Epithelial cell of prostate (primary cell): ENCODE data around the gene QSOX2.
"Not testable (repeated sequence)": the region's sequence is repeated elsewhere in the genome, so short reads cannot be mapped to it uniquely, and the experiment has no call there.

Experiments
- DNase-seq: peaks from one replicate; pipeline ENCODE4 v3.0.0-alpha.2; 2011; ENCODE audit warnings: low read depth, low spot score
- H3K27ac ChIP-seq: fragments of 450-650 bp; 2 replicates; pipeline ENCODE4 v1.5.1; 2017; ENCODE audit warnings: mild to moderate bottlenecking

The QSOX2 gene

GRCh38 chr9:136267261-136268111 is 21.9 kb upstream of the QSOX2 start:
- DNase-seq = no peak
- no peak overlapping the region for H3K27ac ChIP-seq

- not testable (repeated sequence) for H3K27ac ChIP-seq, DNase-seq
These were observed 21.0 kb upstream of the QSOX2 start for GRCh38 chr9:136266641-136267040.

- no peak overlapping the region for H3K27ac ChIP-seq
- DNase-seq = no peak
These were observed 20.1 kb upstream of the QSOX2 start for GRCh38 chr9:136265561-136266355.

GRCh38 chr9:136264441-136265405 is 19.1 kb upstream of the QSOX2 start:
- no peak overlapping the region for H3K27ac ChIP-seq
- DNase-seq = no peak

- H3K27ac ChIP-seq = no peak overlapping the region
- no peak for DNase-seq
These were observed 18.4 kb upstream of the QSOX2 start for GRCh38 chr9:136264031-136264430.

- no peak overlapping the region for H3K27ac ChIP-seq
- no peak for DNase-seq
These were observed 17.1 kb upstream of the QSOX2 start for GRCh38 chr9:136262671-136263178.

GRCh38 chr9:136261686-136262430 is 16.2 kb upstream of the QSOX2 start:
- H3K27ac ChIP-seq = no peak overlapping the region
- no peak for DNase-seq

- DNase-seq = no peak
These were observed 15.4 kb upstream of the QSOX2 start for GRCh38 chr9:136260936-136261472.

GRCh38 chr9:136260521-136260920 is 14.9 kb upstream of the QSOX2 start:
- no peak for DNase-seq

More at GRCh38 chr9:136260936-136261472, 15.4 kb upstream of the QSOX2 start:
- no peak overlapping the region for H3K27ac ChIP-seq

GRCh38 chr9:136259836-136260235 is 14.2 kb upstream of the QSOX2 start:
- no peak overlapping the region for H3K27ac ChIP-seq
- no peak for DNase-seq

More at GRCh38 chr9:136260521-136260920, 14.9 kb upstream of the QSOX2 start:
- H3K27ac ChIP-seq = no peak overlapping the region

GRCh38 chr9:136259517-136259813 is 13.9 kb upstream of the QSOX2 start:
- H3K27ac ChIP-seq = no peak overlapping the region
- DNase-seq = no peak

GRCh38 chr9:136258786-136259516 is 13.3 kb upstream of the QSOX2 start:
- no peak overlapping the region for H3K27ac ChIP-seq
- DNase-seq = no peak

- H3K27ac ChIP-seq = no peak overlapping the region
- no peak for DNase-seq
These were observed 12.7 kb upstream of the QSOX2 start for GRCh38 chr9:136258299-136258625.

- DNase-seq = no peak
These were observed 12.0 kb upstream of the QSOX2 start for GRCh38 chr9:136257381-136258298.

GRCh38 chr9:136255896-136256890 is 10.6 kb upstream of the QSOX2 start:
- H3K27ac ChIP-seq = no peak overlapping the region
- no peak for DNase-seq

More at GRCh38 chr9:136257381-136258298, 12.0 kb upstream of the QSOX2 start:
- H3K27ac ChIP-seq = no peak overlapping the region

- no peak overlapping the region for H3K27ac ChIP-seq
- no peak for DNase-seq
These were observed 9.5 kb upstream of the QSOX2 start for GRCh38 chr9:136255166-136255538.
